H1 (cell line): ENCODE data around the gene SMARCAL1. TPM values are rescaled to one million over a fixed set of nuclear protein-coding genes. Genes with fewer than 3 reads are reported as not detected.

ENCODE experiments used
- CTCF ChIA-PET: fragments of 300-600 bp; sonication (Branson Sonifier 250); formaldehyde crosslinking; loops from one replicate; lab custom pipeline; 2021; ENCODE audit not compliant: partially characterized antibody; lab: Charles Lee
- POLR2A ChIA-PET: fragments of 300-600 bp; sonication (Branson Sonifier 250); formaldehyde crosslinking; loops from one replicate; lab custom pipeline; 2021; ENCODE audit warnings: inconsistent platforms; ENCODE audit not compliant: partially characterized antibody; lab: Charles Lee
- DNase-seq, 2 experiments: peaks; one replicate each; pipeline versions ENCODE4 v3.0.0 to v3.0.0-alpha.2; 2010 to 2022; ENCODE audit warnings: low spot score in 2 of 2, low read depth in 1 of 2, mixed read lengths in 1 of 2
- FAIRE-seq: peaks from 2 replicates; lab custom pipeline; 2011; peaks lifted over from hg19 to GRCh38; lab: Jason Lieb, UNC
- H2AFZ ChIP-seq: 2 replicates; pipeline ENCODE4 v1.8.1; 2012; ENCODE audit warnings: low read length, inconsistent platforms
- H2AK5ac ChIP-seq: 2 replicates; pipeline ENCODE4 v1.6.1; 2013; ENCODE audit warnings: low read depth, low read length
- H2BK120ac ChIP-seq: replicated peaks from 2 replicates; pipeline ENCODE3; 2013; ENCODE audit warnings: low read depth, low read length, inconsistent platforms
- H2BK12ac ChIP-seq: 2 replicates; pipeline ENCODE4 v1.6.1; 2013; ENCODE audit warnings: low read depth, low read length
- H2BK15ac ChIP-seq: 2 replicates; pipeline ENCODE4 v1.6.1; 2013; ENCODE audit warnings: low read length
- H2BK20ac ChIP-seq: 2 replicates; pipeline ENCODE4 v1.6.1; 2013; ENCODE audit warnings: low read length
- H2BK5ac ChIP-seq: 2 replicates; pipeline ENCODE4 v1.6.1; 2013; ENCODE audit warnings: low read depth, low read length
- H3K14ac ChIP-seq: 2 replicates; pipeline ENCODE4 v1.6.1; 2013; ENCODE audit warnings: inconsistent platforms; ENCODE audit not compliant: insufficient read length
- H3K18ac ChIP-seq: 2 replicates; pipeline ENCODE4 v1.6.1; 2013; ENCODE audit warnings: low read length; ENCODE audit errors: extremely low read depth
- H3K23ac ChIP-seq: 2 replicates; pipeline ENCODE4 v1.6.1; 2013; ENCODE audit warnings: inconsistent platforms; ENCODE audit not compliant: insufficient read length
- H3K23me2 ChIP-seq: 2 replicates; pipeline ENCODE4 v1.6.1; 2013; ENCODE audit warnings: low read depth, low read length
- H3K27ac ChIP-seq: 2 replicates; pipeline ENCODE4 v1.6.1; 2011; ENCODE audit warnings: low read depth, low read length, inconsistent platforms
- H3K27me3 ChIP-seq, 4 experiments: replicated peaks in 1 of 4; 1 replicate in 1 of 4; 2 replicates in 3 of 4; pipeline versions ENCODE4 v1.6.1 to v1.8.1; 2011 to 2013; ENCODE audit warnings: low read length in 3 of 4, mild to moderate bottlenecking in 3 of 4, inconsistent platforms in 2 of 4, mixed read lengths in 2 of 4, moderate library complexity in 1 of 4; ENCODE audit not compliant: control insufficient read depth in 3 of 4, insufficient read depth in 3 of 4; ENCODE audit errors: extremely low read depth in 1 of 4
- H3K36me3 ChIP-seq, 4 experiments: 2 replicates each; pipeline versions ENCODE4 v1.6.1 to v1.8.1; 2011 to 2013; ENCODE audit warnings: mild to moderate bottlenecking in 4 of 4, low read length in 3 of 4, moderate library complexity in 2 of 4, control low read depth in 1 of 4, inconsistent platforms in 1 of 4; ENCODE audit not compliant: insufficient read depth in 4 of 4, control insufficient read depth in 2 of 4
- H3K4ac ChIP-seq: replicated peaks from 2 replicates; pipeline ENCODE3; 2013; ENCODE audit warnings: low read length, low read depth, mixed read lengths, inconsistent platforms; ENCODE audit not compliant: insufficient read length
- H3K4me1 ChIP-seq, 4 experiments: replicated peaks in 1 of 4; 1 replicate in 1 of 4; 2 replicates in 3 of 4; pipeline versions ENCODE4 v1.6.1 to v1.8.1; 2011 to 2013; ENCODE audit warnings: low read length in 3 of 4, inconsistent platforms in 2 of 4, mixed read lengths in 1 of 4; ENCODE audit not compliant: insufficient read depth in 4 of 4, control insufficient read depth in 3 of 4
- H3K4me2 ChIP-seq, 2 experiments: 2 replicates each; pipeline versions ENCODE4 v1.6.1 to v1.8.1; 2011 to 2013; ENCODE audit warnings: low read depth in 2 of 2, low read length in 2 of 2, control low read depth in 1 of 2, inconsistent platforms in 1 of 2, mild to moderate bottlenecking in 1 of 2; ENCODE audit not compliant: insufficient read depth in 1 of 2
- H3K4me3 ChIP-seq, 4 experiments: fragments of 200-600, 300-600 bp in 1 of 4; sonication (generic), shearing (Covaris generic), sonication (Bioruptor Twin) in 1 of 4; 2 replicates each; pipeline versions ENCODE4 v1.5.1 to v1.8.1; 2011 to 2016; ENCODE audit warnings: low read length in 4 of 4, low read depth in 3 of 4, control low read depth in 2 of 4, inconsistent platforms in 2 of 4, mild to moderate bottlenecking in 2 of 4, mixed read lengths in 1 of 4, moderate library complexity in 1 of 4; ENCODE audit not compliant: insufficient read depth in 2 of 4; ENCODE audit errors: extremely low read depth in 1 of 4
- H3K56ac ChIP-seq: replicated peaks from 2 replicates; pipeline ENCODE3; 2013; ENCODE audit warnings: low read depth, mild to moderate bottlenecking, mixed read lengths, low read length, inconsistent platforms; ENCODE audit not compliant: insufficient read length
- H3K79me1 ChIP-seq: 2 replicates; pipeline ENCODE4 v1.6.1; 2013; ENCODE audit warnings: low read depth, low read length, control low read depth
- H3K79me2 ChIP-seq, 2 experiments: 2 replicates each; pipeline versions ENCODE4 v1.6.1 to v1.8.1; 2012 to 2013; ENCODE audit warnings: low read length in 2 of 2, mild to moderate bottlenecking in 2 of 2, inconsistent platforms in 1 of 2; ENCODE audit not compliant: insufficient read depth in 2 of 2, control insufficient read depth in 1 of 2
- H3K9ac ChIP-seq, 4 experiments: replicated peaks in 1 of 4; 1 replicate in 1 of 4; 2 replicates in 3 of 4; pipeline versions ENCODE4 v1.6.1 to v1.8.1; 2011 to 2013; ENCODE audit warnings: low read depth in 3 of 4, low read length in 3 of 4, control low read depth in 2 of 4, mild to moderate bottlenecking in 2 of 4, moderate library complexity in 2 of 4, inconsistent platforms in 1 of 4; ENCODE audit errors: extremely low read depth in 1 of 4
- H3K9me3 ChIP-seq, 2 experiments: 2 replicates each; pipeline versions ENCODE4 v1.6.1 to v1.8.1; 2012 to 2013; ENCODE audit warnings: mild to moderate bottlenecking in 2 of 2, moderate library complexity in 2 of 2, control low read depth in 1 of 2, inconsistent platforms in 1 of 2, low read depth in 1 of 2, low read length in 1 of 2, mixed read lengths in 1 of 2; ENCODE audit not compliant: insufficient read depth in 2 of 2
- H4K20me1 ChIP-seq, 2 experiments: replicated peaks in 1 of 2; 2 replicates each; pipeline versions ENCODE3 to v1.8.1; 2011 to 2013; ENCODE audit warnings: inconsistent platforms in 2 of 2, low read length in 2 of 2, mild to moderate bottlenecking in 1 of 2; ENCODE audit not compliant: insufficient read depth in 2 of 2, control insufficient read depth in 1 of 2
- H4K5ac ChIP-seq: 2 replicates; pipeline ENCODE4 v1.6.1; 2013; ENCODE audit warnings: low read length, low read depth, mixed read lengths, inconsistent platforms; ENCODE audit not compliant: insufficient read length
- H4K8ac ChIP-seq: 2 replicates; pipeline ENCODE4 v1.8.0; 2013; ENCODE audit warnings: mild to moderate bottlenecking, moderate library complexity, low read length, inconsistent platforms; ENCODE audit not compliant: insufficient read depth; ENCODE audit errors: extremely low read depth
- H4K91ac ChIP-seq: replicated peaks from 2 replicates; pipeline ENCODE3; 2013; ENCODE audit warnings: low read length, mixed read lengths, inconsistent platforms; ENCODE audit not compliant: insufficient read length
- CTCF ChIP-seq, 3 experiments: IDR thresholded peaks; 1 replicate in 2 of 3; 2 replicates in 1 of 3; pipeline versions ENCODE4 v1.5.1 to v1.6.1; 2011; ENCODE audit warnings: low read length in 3 of 3, mild to moderate bottlenecking in 3 of 3, inconsistent platforms in 2 of 3, low read depth in 1 of 3, moderate library complexity in 1 of 3; ENCODE audit not compliant: insufficient read depth in 1 of 3; ENCODE audit errors: control extremely low read depth in 1 of 3
- RAD21 ChIP-seq, 2 experiments: IDR thresholded peaks in 1 of 2; conservative IDR thresholded peaks in 1 of 2; 2 replicates each; pipeline ENCODE4 v1.6.1; 2011; ENCODE audit warnings: low read depth in 2 of 2, low read length in 2 of 2, improper control_type of control experiment in 1 of 2, inconsistent platforms in 1 of 2, mild to moderate bottlenecking in 1 of 2, moderate library complexity in 1 of 2
- SP1 ChIP-seq: IDR thresholded peaks from 2 replicates; pipeline ENCODE4 v1.6.1; 2011; ENCODE audit warnings: low read depth, low read length
- SP4 ChIP-seq: IDR thresholded peaks from 2 replicates; pipeline ENCODE4 v1.6.1; 2012; ENCODE audit warnings: low read length, inconsistent platforms
- WGBS, 2 experiments: shearing (Covaris generic) in 1 of 2; methylation state at CpG; one replicate each; pipeline versions ENCODE4 v1.1.6 to v1.1.7; 2013 to 2015; ENCODE audit warnings: low lambda C conversion rate in 2 of 2, mixed read lengths in 2 of 2, inconsistent platforms in 1 of 2, low coverage in 1 of 2, missing lambda C conversion rate in 1 of 2; ENCODE audit not compliant: insufficient replicate concordance in 2 of 2, insufficient coverage in 1 of 2, insufficient read length in 1 of 2; ENCODE audit errors: extremely low coverage in 1 of 2, missing lambda C conversion rate in 1 of 2; 5-methylcytosine and 5-hydroxymethylcytosine counted together
- polyA plus RNA-seq, 7 experiments: library from polyadenylated mRNA; depleted of rRNA in 3 of 7; stranded (reverse) in 5 of 7; unstranded in 2 of 7; fragments of >200 nt in 5 of 7; fragments of 200-250 nt in 2 of 7; gene quantifications; 1 replicate in 5 of 7; 2 replicates in 1 of 7; 4 replicates in 1 of 7; pipeline versions ENCODE4 v1.2.1 to v1.2.3, GENCODE V29; 2011 to 2013; ENCODE audit warnings: missing spikeins in 2 of 7, mixed read lengths in 2 of 7
- total RNA-seq: library from RNA; stranded (reverse); fragmentation: NEBNext Ultra II Directional; extraction: Animal tissue kit (Norgen Biotek cat#: 25700); gene quantifications from 2 replicates; pipeline ENCODE4 v1.2.1, GENCODE V29; 2021

SMARCAL1 gene
- total and polyA plus RNA-seq, 2 of the 8 experiments (the other 6 are each of a cell fraction or from before 2014, with no cell fraction given): 17.6 to 17.9 TPM

DNA sequence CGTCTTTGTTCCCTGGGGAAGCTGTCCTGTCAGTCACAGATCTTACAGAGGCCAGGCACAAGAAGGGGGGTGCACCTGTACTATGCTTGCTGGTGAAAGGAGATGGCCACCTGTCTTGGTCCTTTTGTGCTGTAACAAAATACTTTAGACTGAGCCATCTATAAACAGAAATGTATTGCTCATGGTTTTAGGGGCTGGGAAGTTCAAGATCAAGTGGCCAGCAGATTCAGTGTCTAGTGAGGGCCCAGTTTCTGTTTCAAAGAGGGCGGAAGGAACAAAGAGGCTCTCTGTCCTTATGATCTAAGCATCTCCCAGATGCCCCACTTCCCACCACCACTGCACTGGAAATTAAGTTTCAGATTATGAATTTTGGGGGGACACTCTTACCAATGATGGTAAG, 50.9 kb downstream of the SMARCAL1 start:
- H3K14ac ChIP-seq: no peak overlapping the region
- H4K91ac ChIP-seq: no peak overlapping the region
- H3K4me1 ChIP-seq: no peaks in the 10 kb centered on the region
- H3K9ac ChIP-seq: no peak overlapping the region
- H3K4me3 ChIP-seq: no peak overlapping the region
- H3K27ac ChIP-seq: no peak overlapping the region
- no peak for TF ChIP-seq RAD21 (IDR thresholded peaks at IDR 0.05 in 1 of 2, conservative IDR thresholded peaks at IDR 0.05 in 1 of 2; ENCODE audit: low read depth in 2 of 2, low read length in 2 of 2)
- TF ChIP-seq CTCF (IDR thresholded peaks at IDR 0.05; ENCODE audit: control extremely low read depth in 1 of 3, insufficient read depth in 1 of 3, low read depth in 1 of 3, low read length in 3 of 3): no peak
- TF ChIP-seq SP1: no peak
- no peak for TF ChIP-seq SP4
- no peaks in the 10 kb centered on the region for H3K79me2 ChIP-seq
- H3K23me2 ChIP-seq: no peaks in the 10 kb centered on the region
- no peak overlapping the region for H2BK5ac ChIP-seq
- no peak overlapping the region for H2BK120ac ChIP-seq
- no peak overlapping the region for H4K5ac ChIP-seq
- POLR2A ChIA-PET: no interaction called here
- no peaks in the 10 kb centered on the region for H3K9me3 ChIP-seq
- CTCF ChIA-PET: interaction anchor here (0.6 kb wide), 1 partner anchor 18 kb away, joined by 4 read pairs; no protein-coding TSS in a partner anchor
- FAIRE-seq: no peak
- no peaks in the 10 kb centered on the region for H4K20me1 ChIP-seq
- H2BK12ac ChIP-seq: no peak overlapping the region
- H2AK5ac ChIP-seq: no peak overlapping the region
- H3K79me1 ChIP-seq: no peaks in the 10 kb centered on the region
- H3K23ac ChIP-seq: no peak overlapping the region
- no peak overlapping the region for H3K4ac ChIP-seq
- WGBS, 2 experiments: 87% methylated on average over 2 of the region's 2 CpGs; no CpG with 5 or more reads in 1 of the 2 experiments
- H2BK15ac ChIP-seq: no peak overlapping the region
- H2AFZ ChIP-seq: no peak overlapping the region
- H3K27me3 ChIP-seq: no peaks in the 10 kb centered on the region
- H2BK20ac ChIP-seq: no peak overlapping the region
- H3K4me2 ChIP-seq: no peak overlapping the region
- H3K36me3 ChIP-seq: peaks cover 0 to 2% (median 0%) of the 10 kb centered on the region in 4 experiments; a peak in 1 of 8 replicates
- no peak overlapping the region for H4K8ac ChIP-seq
- no peak overlapping the region for H3K56ac ChIP-seq
- no peak for DNase-seq
- H3K18ac ChIP-seq: no peak overlapping the region
